Endothelial cell of umbilical vein (primary cell): Measurements from ENCODE around the gene METTL13.

Source experiments
- CTCF ChIP-seq, 2 donors: IDR thresholded peaks; 1 replicate in 1 of 2; 2 replicates in 1 of 2; pipeline ENCODE4 v1.5.1; 2011; ENCODE audit warnings: low read length in 2 of 2, mild to moderate bottlenecking in 2 of 2, moderate library complexity in 2 of 2, control low read depth in 1 of 2, inconsistent platforms in 1 of 2, low read depth in 1 of 2; ENCODE audit not compliant: insufficient read depth in 1 of 2; ENCODE audit errors: extremely low read depth in 1 of 2
- FOS ChIP-seq: IDR thresholded peaks from 2 replicates; pipeline ENCODE4 v1.6.1; 2011; ENCODE audit warnings: mild to moderate bottlenecking, low read length, moderate library complexity, borderline replicate concordance; ENCODE audit not compliant: insufficient read depth
- MYC ChIP-seq: IDR thresholded peaks from one replicate; pipeline ENCODE4 v1.6.1; 2011; ENCODE audit warnings: mild to moderate bottlenecking, low read depth, low read length
- POLR2A ChIP-seq: IDR thresholded peaks from 2 replicates; pipeline ENCODE4 v1.6.1; 2012; ENCODE audit warnings: low read depth, mild to moderate bottlenecking, control low read depth, low read length
- POLR2AphosphoS5 ChIP-seq: IDR thresholded peaks from 2 replicates; pipeline ENCODE4 v1.6.1; 2012; ENCODE audit warnings: low read depth, mild to moderate bottlenecking, control low read depth, low read length, moderate library complexity; ENCODE audit not compliant: insufficient read depth

GRCh38 chr1:171802207-171802606, 20.7 kb downstream of the METTL13 start:
- TF ChIP-seq CTCF (IDR thresholded peaks at IDR 0.05; ENCODE audit: extremely low read depth in 1 of 2, insufficient read depth in 1 of 2, low read depth in 1 of 2, low read length in 2 of 2) (no peak), FOS (no peak), POLR2A (no peak), MYC (no peak), POLR2AphosphoS5 (no peak)
